Epithelial cell of proximal tubule (primary cell): ENCODE results near the gene WNT3A. TPM values are rescaled to one million over a fixed set of nuclear protein-coding genes. Genes with fewer than 3 reads are reported as not detected.

Experiments used
- DNase-seq: peaks from one replicate; pipeline ENCODE4 v3.0.0-alpha.2; 2011; ENCODE audit warnings: low read depth
- H3K4me3 ChIP-seq: 2 replicates; pipeline ENCODE4 v1.5.1; 2011; ENCODE audit warnings: low read depth, mild to moderate bottlenecking, low read length
- CTCF ChIP-seq: conservative IDR thresholded peaks from 2 replicates; pipeline ENCODE4 v1.5.1; 2012; ENCODE audit warnings: low read depth, mild to moderate bottlenecking, low read length
- total RNA-seq: library from RNA; depleted of rRNA; stranded (reverse); fragments of >200 nt; gene quantifications from 2 replicates; pipeline ENCODE4 v1.2.3, GENCODE V29; 2015

Gene WNT3A
- total RNA-seq, 1 donor from 2014 or later: not detected

GRCh38 chr1:228029281-228029680 is 22.5 kb downstream of the WNT3A start:
- H3K4me3 ChIP-seq: no peak overlapping the region
- no peak for DNase-seq
- no peak for TF ChIP-seq CTCF

DNA sequence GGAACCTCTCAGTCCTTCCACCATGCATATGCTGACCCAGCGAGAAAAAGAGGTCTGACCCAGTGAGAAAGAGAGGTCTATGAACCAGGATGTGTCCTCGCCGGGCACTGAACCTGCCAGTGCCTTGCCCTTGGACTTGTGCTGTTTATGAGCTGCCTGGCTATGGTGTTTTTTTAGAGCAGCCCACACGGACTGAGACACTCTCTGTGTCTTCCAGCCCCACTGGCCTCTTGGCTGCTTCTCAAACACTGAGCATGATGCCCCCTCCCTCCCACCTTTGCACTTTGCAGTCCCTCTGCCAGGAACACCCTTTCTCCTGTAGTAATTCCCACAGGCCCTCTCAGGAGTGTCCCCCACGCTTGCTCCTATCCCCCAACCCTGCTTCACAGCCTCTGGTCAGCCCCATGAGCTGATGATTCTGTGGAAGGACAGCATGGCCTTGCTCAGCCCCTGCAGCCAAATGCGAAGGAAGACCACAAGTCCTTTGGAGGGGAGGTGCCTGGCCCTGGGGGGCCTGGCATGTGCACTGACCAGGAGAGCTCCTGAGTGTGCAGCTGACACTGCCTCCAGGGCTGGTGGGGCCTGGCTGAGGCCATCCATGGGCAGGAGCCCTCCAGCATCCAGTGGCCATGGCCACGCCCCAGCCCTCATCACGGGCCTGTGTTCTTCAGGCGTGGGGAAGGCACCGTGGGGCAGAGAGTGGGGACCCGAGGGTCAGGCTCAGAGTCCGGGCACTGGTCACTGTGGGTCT is 23.8 kb downstream of the WNT3A start:
- no peak overlapping the region for H3K4me3 ChIP-seq
- DNase-seq: no peak
- no peak for TF ChIP-seq CTCF

GRCh38 chr1:228031276-228031995 is 24.6 kb downstream of the WNT3A start:
- no peak overlapping the region for H3K4me3 ChIP-seq
- TF ChIP-seq CTCF: no peak
- no peak for DNase-seq

- DNase-seq: no peak
- H3K4me3 ChIP-seq: no peak overlapping the region
- TF ChIP-seq CTCF: no peak
Measured at GRCh38 chr1:228032041-228032440, 25.2 kb downstream of the WNT3A start.

- no peak overlapping the region for H3K4me3 ChIP-seq
- TF ChIP-seq CTCF: no peak
- DNase-seq: no peak
Measured at GRCh38 chr1:228033376-228033775, 26.6 kb downstream of the WNT3A start.

- DNase-seq: no peak
- TF ChIP-seq CTCF: no peak
- H3K4me3 ChIP-seq: no peak overlapping the region
Measured at GRCh38 chr1:228034954-228035837, 28.4 kb downstream of the WNT3A start.
